ENCODE results near the gene OLFM1.

OLFM1 gene

GRCh38 chr9:135082536-135082935 is 4.9 kb upstream of the OLFM1 start:
- no peak overlapping the region for H3K4me3 ChIP-seq (ENCODE audit: low read depth, low read length)
- no peak for TF ChIP-seq CTCF (IDR thresholded peaks at IDR 0.05; ENCODE audit: low read depth, low read length)

GRCh38 chr9:135083241-135083810 is 4.1 kb upstream of the OLFM1 start:
- no peak overlapping the region for H3K4me3 ChIP-seq (ENCODE audit: low read depth, low read length)
- TF ChIP-seq CTCF (IDR thresholded peaks at IDR 0.05; ENCODE audit: low read depth, low read length), result no peak

- H3K4me3 ChIP-seq (ENCODE audit: low read depth, low read length), result no peak overlapping the region
- TF ChIP-seq CTCF (IDR thresholded peaks at IDR 0.05; ENCODE audit: low read depth, low read length), result no peak
Observed at GRCh38 chr9:135083831-135084230, 3.6 kb upstream of the OLFM1 start.

GRCh38 chr9:135084262-135084661 is 3.2 kb upstream of the OLFM1 start:
- no peak for TF ChIP-seq CTCF (IDR thresholded peaks at IDR 0.05; ENCODE audit: low read depth, low read length)
- H3K4me3 ChIP-seq (ENCODE audit: low read depth, low read length), result no peak overlapping the region

DNA sequence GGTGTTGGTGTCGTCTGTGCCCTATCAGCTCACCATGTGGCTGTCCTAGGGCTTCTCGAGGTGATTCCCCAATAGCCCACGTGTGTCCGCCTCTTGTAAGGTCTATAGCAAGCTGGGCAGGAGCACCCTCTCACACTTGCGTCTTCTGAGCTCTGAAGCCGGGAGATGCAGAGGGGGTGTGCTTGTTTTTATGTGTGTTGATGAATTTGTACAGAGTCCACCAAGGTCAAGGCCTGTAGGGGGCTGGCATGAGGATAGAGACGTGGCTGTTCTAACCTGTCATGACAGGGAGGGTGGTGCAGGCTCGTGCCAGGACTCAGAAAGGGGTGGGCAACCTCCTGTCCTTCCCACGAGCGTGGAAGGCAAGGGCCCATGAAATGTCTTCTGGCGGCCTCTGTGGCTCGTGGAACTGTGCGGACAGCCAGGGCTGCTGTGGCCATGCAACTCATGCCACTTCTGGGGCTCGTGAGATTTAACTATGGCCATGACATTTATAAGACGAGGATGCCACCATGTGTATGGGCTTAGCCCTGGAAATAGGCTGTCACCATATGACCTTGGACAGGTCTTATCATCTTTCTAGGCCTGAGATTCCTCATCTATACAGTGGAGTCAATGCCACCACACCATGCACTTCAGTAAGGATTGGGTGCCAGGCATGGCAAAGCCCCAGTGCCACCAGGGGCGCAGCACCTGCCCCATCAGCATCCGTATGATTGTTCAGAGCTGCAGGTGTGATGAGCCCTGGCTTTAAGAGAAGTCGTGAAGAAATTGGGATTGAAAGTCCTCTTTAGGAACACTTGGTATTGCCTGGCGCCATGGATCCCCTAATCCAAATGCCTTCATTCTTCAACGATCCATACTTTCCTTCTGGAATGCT is 2.3 kb upstream of the OLFM1 start:
- H3K4me3 ChIP-seq (ENCODE audit: low read depth, low read length), result no peak overlapping the region
- TF ChIP-seq CTCF (IDR thresholded peaks at IDR 0.05; ENCODE audit: low read depth, low read length), result no peak

DNA sequence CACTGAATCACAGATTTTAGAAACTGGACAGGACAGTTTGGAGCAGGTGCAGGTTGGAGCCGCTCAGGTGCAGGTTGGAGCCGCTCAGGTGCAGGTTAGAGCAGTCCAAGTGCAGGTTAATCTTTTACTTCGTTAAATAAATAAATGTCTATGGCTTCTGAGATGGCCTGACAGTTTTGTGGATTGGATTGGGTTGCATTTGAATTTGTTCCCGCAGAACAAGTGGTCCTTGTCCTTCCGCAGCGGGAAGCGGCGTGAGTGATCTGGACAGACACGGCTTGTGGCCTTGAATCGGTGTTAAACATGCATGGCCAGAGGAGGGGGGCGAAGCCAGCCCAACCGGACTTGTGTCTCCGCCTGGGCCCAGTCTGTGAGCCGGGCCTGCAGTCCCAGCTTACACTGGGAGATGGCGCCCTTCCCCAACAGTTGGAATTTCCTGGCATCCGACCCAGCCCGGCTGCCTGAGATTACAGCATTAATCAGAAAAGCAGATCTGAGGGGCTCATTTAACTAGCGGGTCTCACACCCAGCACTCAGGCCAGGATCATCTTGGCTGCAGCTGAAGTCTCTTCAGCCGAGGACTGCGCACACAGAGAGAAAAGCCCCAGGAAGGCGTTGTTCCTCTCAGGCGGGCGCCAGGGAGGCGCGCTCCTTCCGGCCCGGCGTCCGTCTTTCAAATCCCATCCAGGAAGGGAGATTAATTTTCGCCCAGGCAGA is 1.5 kb upstream of the OLFM1 start:
- TF ChIP-seq CTCF (IDR thresholded peaks at IDR 0.05; ENCODE audit: low read depth, low read length), result peak; percentile 82
- no peak overlapping the region for H3K4me3 ChIP-seq (ENCODE audit: low read depth, low read length)
